GM19452 (cell line): Measurements from ENCODE around the gene EFNA3.
A peak's percentile ranks its signal among the peaks of the same experiment; 100 is the strongest.

Experiments used
- ATAC-seq: cut with Tn5 transposase; IDR thresholded peaks from one replicate; pipeline ENCODE4 v1.9.1; 2021; ENCODE audit not compliant: unreplicated experiment

EFNA3 gene

GRCh38 chr1:155048449-155049334 lies 29.9 kb upstream of the EFNA3 start:
- ATAC-seq = no peak

DNA sequence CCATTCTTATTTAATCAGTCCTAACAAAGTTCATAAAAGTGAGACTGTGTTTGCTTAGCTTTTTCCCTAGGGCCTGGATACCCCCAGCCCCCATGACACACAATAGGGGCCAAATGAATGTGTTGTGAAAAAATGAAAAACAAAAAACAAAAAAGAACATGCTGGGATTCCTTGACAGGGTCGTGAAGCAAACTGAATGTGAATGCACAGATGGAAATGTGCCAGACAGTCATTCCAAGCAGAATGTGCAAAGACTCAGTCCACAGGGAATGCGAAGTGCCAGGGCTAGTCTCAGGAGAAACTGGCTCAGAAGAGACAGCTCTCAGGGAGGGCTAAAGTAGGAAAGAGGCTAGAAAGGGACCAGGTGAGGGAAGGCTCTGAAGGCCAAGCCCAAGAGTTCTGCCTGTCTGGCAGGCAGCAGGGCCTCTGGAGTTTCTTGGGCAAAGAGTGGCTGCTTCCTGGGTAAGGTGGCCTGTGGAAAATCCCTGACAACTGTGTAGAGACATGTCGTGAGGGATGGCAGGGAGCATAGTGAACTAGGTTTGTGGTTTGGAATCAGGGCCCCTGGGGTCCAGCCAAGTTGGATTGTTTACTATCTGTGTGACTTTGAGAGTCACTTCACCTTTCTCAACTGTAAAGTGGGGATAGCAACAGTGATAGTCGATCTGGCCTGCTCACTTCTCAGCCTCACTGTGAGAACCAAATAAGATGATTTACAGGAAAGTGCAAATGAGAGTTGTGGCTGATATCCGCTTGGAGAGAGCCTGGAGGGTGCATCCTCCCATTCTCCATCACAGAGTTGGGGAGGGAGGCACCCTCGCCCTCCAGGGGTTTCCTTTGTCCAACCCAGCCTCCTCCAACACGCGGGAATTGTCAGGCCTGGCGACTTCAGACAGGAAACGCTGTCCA lies 28.7 kb upstream of the EFNA3 start:
- no peak for ATAC-seq

- ATAC-seq = peak; percentile 61
Observed at GRCh38 chr1:155050560-155051341, 27.9 kb upstream of the EFNA3 start, which contains the start of gene ADAM15. Gene ADAM15 (plus strand): TSS chr1:155051316. CDS start chr1:155051387, 71 bp downstream.

DNA sequence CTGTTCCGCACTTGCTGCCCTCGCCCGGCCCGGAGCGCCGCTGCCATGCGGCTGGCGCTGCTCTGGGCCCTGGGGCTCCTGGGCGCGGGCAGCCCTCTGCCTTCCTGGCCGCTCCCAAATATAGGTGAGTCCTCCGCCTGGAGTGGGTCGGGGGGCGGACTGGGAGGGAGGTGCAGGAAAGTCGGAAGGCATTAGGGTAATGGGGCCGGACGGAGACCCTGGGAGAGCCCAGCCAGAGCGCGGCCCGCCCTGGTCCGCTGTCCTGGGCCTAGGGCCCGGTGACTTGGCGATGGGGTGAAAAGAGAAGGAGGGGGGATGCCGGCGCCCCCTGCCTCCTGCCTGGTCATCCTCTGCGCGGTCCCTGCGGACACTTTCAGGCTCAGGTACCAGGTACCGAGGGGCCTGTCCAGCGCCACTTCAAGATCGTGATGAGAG lies 27.3 kb upstream of the EFNA3 start:
- ATAC-seq = peak; percentile 12

GRCh38 chr1:155051777-155052398 lies 26.7 kb upstream of the EFNA3 start:
- no peak for ATAC-seq

DNA sequence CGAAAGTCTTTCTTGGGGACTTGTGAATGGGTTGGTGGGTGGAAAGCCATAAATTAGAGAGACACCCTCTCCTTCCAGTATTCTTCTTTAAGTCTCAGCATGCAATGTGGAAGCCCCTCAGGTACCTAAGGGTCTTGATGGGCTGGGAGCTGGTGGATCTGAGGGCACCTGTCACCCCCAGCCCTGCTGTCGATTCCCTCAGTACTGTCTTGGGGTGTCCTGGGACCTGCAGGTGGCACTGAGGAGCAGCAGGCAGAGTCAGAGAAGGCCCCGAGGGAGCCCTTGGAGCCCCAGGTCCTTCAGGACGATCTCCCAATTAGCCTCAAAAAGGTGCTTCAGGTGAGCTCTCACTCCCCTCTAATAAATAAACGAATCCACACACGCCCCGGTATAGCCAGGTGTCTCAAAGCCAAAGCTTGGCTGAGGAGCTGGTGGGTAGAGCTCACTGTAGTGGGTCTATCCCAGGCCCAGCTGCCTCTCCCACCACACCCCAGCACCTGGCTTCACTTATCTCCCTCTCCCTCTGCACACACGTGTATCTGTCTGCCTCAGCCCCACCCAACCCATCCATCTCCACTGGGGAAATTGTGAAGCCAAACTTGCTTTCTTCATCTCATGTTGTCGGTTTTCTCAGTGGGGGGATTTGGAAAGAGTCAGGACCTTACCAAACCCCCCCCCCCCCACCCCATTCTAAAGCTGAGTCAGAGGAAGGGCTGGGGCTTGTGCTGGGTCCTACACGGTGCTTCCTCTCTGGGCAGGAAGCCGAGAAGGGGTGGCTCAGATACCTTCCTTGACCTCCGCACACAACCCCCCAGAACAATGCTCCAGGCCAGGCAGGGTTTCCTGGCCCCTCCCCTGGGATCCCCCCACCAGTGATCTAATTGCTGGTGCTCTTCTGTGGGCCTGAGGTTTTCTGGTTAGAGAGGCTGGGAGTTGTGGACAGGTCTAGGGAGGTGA lies 25.9 kb upstream of the EFNA3 start:
- ATAC-seq = no peak

DNA sequence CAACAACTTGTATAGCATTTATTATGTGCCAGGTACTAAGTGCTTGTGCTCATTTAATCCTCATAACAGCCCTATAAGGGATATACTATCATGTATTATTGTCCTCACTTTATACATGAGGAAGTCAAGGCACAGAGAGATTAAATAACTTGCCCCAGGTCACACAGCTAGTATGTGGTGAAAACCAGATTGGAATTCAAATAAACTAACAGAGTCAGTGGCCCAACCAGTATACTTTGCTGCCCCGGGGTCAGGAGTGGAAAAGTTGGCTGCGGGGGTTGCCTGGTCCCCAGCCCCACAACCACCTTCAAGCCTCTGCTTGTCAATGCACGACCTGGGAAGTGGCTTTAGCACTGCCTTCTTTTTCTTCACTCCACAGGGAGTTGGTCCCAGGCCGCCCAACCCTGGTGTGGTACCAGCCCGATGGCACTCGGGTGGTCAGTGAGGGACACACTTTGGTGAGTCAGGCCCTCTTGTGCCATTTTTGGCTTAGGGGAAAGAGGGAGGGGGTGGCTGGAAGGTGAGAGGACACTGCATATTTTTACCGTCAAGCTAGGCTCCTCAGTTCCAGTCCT lies 25.0 kb upstream of the EFNA3 start:
- no peak for ATAC-seq

DNA sequence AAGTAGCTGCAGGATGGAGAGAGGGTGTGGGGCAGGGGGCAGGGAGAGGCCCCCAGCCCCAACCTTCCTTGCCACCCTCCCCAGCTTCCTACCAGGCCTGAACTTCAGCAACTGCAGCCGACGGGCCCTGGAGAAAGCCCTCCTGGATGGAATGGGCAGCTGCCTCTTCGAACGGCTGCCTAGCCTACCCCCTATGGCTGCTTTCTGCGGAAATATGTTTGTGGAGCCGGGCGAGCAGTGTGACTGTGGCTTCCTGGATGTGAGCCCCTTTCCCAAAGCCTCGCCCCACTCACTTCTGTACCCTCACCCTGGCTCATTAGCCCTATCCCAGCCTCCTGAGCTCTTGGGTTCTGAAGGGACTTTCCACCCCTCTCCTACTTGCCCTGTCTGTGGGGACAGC lies 21.5 kb upstream of the EFNA3 start:
- no peak for ATAC-seq

GRCh38 chr1:155057788-155058211 lies 20.8 kb upstream of the EFNA3 start:
- no peak for ATAC-seq

DNA sequence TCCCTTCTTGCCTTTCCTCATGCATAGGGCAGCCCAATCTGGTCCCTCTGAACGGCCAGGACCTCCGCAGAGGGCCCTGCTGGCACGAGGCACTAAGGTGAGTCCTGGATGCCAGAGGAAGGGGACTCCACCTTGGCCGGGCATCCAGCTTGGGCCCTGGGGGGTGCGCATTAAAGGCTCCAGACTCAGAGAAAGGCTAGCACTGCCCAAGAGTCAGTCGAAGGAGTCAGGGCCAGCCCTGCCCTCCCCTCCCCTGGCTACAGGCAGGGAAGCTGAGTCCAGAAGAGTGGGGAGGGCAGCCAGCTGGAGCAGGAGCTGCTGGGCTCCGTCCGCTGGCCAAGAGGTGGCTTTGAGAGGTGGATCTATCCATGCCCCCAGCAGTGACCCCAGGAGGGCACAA lies 17.9 kb upstream of the EFNA3 start:
- ATAC-seq = no peak

DNA sequence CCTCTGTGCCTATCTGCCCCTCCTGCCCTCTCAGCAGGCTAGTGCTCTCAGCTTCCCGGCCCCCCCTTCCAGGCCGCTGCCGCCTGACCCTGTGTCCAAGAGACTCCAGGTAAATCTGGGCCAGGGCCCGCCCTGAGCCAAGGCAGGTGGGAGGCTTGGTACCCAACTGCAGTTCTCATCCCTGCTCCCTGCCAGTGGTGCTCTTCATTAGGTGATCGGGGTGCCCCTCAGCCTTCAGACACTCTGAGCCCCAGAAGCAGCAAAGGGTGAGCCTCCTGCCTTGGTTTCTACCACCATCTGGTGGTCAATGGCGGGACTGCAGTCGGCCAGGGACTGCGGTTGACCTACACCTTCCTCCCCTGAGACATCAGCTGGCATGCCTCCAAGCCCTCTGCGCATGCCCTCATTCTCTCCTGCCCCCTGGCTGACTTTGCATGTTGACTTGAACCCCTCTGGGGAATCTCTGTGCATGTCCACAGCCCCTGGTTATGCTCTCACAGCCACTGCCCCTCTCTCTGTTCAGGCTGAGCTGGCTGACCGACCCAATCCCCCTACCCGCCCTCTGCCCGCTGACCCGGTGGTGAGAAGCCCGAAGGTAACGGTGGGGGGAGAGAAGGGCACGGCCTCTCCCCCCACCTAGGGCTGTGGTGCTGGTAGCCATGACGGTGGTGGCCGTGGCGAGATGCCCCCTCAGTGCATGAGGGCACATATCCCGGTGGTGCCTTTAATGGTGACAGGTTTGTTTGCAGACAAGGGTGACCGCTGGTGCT lies 17.1 kb upstream of the EFNA3 start:
- peak; percentile 44 for ATAC-seq

GRCh38 chr1:155062151-155062686 lies 16.4 kb upstream of the EFNA3 start:
- ATAC-seq = no peak

DNA sequence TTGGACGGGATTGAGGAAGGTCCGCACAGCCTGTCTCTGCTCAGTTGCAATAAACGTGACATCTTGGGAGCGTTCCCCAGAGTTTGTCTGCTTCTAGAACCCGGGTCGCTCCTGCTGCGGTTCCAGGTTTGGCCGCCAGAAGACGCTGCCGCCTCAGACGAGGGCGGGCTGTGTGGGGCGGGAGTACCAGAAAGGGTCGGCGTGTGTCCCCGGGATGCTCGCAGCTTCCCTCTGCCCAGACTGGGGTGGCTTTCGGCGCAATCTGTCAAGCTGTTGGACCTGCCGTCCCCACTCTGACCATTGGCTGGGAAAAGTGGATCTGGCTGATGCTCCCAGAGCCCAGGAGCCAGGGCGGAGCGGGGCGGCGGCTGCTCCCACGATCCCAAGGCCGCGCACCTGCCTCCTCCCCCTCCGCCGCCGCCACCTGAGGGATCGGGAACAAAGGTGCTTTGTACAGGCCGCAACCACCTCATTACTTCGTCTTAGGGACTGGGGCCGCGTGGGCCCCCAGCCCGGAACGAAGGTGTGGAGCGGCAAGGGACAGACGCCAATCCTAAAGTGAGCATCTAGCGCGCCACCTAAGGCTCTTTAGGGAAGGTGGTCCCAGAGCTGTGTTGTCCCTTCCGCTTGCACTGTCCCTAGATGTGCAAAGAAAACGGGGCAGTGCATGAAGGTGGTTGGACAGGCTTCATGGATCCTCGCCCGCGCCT lies 15.8 kb upstream of the EFNA3 start:
- ATAC-seq = no peak

DNA sequence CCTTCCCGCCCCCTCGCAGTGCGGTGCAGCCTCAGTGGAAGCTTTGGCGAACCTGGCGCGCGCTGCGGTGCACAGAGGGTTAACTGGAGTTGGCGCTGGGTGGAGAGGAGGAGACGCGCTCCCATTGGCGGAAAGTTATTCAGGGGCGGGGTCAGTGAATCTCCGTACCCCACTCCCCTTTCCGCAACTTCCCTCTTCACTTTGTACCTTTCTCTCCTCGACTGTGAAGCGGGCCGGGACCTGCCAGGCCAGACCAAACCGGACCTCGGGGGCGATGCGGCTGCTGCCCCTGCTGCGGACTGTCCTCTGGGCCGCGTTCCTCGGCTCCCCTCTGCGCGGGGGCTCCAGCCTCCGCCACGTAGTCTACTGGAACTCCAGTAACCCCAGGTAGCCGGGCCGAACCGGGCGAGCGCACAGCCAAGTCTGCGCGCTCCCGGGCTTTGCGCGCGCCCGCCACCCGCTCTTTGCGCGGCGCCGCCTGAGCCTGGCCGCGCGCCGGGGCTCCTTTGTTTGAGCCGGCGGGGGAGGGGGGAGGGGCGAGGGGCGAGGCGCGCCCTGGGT lies 15.0 kb upstream of the EFNA3 start, which contains the start of gene EFNA4:
Gene EFNA4 (plus strand): TSS at position 191 of the 561 bp plus-strand sequence. CDS start 84 bp downstream, at position 275.
- peak; percentile 46 for ATAC-seq

GRCh38 chr1:155064111-155064831 lies 14.4 kb upstream of the EFNA3 start:
- no peak for ATAC-seq

GRCh38 chr1:155064832-155065429 lies 13.7 kb upstream of the EFNA3 start:
- no peak for ATAC-seq
